Stimulated activated CD8-positive, alpha-beta memory T cell treated with anti-CD3 and anti-CD28 coated beads, Interleukin-15, amount 100 ng/mL, for 4 hours (primary cell): ENCODE measurements around the gene CDKAL1.
"Not testable (repeated sequence)": the region's sequence is repeated elsewhere in the genome, so short reads cannot be mapped to it uniquely, and the experiment has no call there.

Experiments
- DNase-seq, 2 donors: peaks; one replicate each; pipeline ENCODE4 v3.0.0-alpha.2; 2020; ENCODE audit warnings: low read depth in 2 of 2

CDKAL1 gene

GRCh38 chr6:20639161-20639560, 104.9 kb downstream of the CDKAL1 start:
- no peak for DNase-seq

DNA sequence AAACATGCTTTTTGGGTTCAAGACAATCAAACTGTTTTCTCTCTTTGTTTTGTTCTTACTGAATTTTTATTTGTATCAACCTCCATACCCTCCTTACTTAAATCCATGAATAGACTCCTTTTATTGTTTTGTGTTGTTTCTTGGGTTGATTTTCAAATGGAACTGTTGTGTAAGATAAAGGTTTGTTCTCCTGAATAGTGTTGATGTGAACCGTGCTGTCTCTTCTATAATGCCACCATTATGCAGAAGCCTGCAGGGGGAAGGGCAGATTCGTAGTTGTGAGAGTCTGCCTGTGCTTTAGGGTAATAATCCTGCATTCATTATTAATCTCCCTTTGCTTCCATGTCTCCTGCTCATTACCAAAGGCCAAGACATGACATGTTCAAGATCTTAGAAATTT, 105.9 kb downstream of the CDKAL1 start:
- DNase-seq: no peak

DNA sequence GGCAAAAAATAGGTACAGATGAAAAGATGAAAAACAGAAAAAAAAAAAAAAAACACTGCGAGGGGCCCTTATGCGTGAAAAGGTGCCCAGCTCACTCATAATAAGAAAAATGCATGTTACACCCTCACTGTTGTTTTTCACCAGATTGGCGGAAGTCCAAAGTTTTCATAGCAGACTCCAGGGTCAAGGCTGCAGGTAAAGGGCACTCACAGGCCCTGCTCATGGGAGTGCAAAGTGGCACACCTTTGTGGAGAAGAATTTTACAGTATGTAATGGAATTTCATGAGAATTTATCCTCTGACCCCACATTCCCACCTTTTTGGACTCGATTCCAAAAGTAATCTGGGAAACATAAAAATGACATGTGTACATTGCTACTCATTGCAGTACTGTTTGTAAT, 108.2 kb downstream of the CDKAL1 start:
- no peak for DNase-seq

GRCh38 chr6:20644667-20645370, 110.6 kb downstream of the CDKAL1 start:
- DNase-seq: no peak

DNA sequence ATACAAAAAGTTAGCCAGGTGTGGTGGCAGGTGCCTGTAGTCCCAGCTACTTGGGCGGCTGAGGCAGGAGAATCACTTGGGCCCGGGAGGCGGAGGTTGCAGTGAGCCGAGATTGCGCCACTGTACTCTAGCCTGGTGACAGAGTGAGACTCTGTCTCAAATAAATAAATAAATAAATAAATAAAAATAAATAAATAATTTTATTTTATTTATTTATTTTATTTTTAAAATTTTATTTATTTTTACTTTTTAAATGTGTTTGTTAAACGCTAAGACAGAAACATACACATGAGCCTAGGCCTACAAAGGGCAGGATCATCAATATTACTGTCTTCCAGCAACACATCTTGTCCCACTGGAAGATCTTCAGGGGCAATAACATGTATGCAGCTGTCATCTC, 111.3 kb downstream of the CDKAL1 start:
- DNase-seq: not testable (repeated sequence)

GRCh38 chr6:20647585-20647984, 113.3 kb downstream of the CDKAL1 start:
- DNase-seq: no peak

DNA sequence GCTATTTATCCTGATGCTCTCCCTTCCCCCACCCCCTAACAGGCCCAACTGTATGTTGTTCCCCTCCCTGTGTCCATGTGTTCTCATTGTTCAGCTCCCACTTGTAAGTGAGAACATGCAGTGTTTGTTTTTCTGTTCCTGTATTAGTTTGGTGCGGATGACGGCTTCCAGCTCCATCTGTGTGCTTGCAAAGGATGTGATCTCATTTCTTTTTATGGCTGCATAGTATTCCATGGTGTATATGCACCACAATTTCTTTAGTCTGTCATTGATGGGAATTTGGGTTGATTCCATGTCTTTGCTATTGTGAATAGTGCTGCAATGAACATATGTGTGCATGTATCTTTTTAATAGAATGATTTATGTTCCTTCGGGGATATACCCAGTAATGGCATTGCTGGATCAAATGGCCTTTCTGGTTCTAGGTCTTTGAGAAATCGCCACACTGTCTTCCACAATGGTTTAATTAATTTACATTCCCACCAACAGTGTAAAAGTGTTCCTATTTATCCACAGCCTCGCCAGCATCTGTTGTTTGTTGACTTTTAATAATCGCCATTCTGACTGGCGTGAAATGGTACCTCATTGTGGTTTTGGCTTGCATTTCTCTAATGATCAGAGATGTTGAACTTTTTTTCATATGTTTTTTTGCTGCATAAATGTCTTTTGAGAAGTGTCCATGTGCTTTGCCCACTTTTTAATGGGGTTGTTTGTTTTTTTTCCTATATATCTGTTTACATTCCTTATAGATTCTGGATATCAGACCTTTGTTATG, 115.6 kb downstream of the CDKAL1 start:
- DNase-seq: not testable (repeated sequence)

DNA sequence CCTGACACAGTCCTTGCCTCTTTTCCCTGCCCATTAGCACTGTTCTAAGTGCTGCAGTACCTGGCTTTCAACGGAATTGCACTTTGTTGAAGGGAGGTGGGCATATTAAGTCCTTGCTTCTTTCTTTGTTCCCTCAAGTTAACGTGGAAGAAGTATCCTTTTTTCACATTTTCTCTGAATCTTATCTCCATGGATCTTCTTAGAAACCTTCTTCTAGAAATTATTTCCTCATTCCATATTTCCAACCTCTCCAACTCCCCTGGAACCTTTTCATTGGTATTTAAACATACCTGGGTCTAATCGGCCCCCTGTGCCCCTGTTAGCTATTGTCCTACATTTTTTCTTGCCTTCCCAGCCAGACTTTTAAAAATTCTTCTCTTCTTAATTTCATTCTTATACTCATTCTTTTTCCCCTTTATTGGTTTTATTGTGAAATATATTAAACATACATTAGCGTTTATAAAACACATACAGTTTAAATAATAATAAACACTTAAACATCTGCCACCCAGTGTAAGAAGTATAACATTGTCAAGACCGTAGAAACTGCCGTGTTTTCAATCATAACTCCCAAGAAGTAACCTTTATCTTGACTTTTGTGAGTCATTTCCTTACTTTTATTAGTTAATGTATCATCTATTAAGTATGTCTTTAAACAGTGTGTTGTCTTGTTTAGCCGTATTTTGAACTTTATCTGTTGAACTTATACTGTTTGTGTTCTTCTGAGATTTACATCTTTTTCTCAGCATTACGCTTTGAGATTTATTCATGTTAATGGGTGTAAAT, 118.2 kb downstream of the CDKAL1 start:
- DNase-seq: no peak

- no peak for DNase-seq
Measured at GRCh38 chr6:20653085-20653479, 118.8 kb downstream of the CDKAL1 start.

DNA sequence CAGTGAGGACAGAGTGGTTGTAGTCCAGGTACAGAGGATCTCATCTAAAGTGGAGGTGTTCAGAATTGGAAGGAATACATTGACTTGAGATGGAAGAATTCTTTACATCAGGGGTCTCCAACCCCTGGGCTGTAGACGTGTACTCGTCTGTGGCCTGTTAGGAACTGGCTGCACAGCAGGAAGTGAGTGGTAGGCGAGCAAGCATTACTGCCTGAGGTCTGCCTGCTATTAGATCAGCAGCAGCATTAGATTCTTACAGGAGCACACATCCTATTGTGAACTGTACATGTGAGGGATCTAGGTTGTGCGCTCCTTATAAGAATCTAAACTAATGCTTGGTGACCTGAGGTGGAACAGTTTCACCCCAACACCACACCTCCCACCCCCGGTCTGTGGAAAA, 121.1 kb downstream of the CDKAL1 start:
- DNase-seq: no peak

DNA sequence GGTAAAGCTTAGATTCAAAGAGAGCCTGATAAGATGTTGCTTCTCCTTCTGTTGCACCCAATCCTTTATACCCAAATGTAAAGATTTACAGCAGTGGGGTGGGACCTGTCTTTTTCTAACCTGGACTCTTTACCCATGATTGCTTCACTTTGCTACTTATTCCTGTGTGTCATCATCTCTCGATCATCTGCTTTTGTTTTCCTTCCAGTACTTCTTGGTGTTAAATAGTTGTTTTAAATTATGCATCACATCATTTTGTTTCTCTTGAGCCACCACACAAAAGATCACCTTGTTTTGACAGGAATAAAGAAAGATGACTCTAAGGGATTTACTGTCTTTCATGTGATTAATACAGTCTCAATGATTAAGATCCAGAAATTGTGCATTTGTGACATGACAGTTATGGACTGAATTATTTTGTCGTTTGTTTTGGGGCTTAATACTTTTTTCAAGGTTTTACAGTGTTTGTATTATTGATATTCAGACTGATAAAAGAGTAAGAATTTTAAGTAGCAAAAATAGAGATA, 123.1 kb downstream of the CDKAL1 start:
- DNase-seq: no peak

- no peak for DNase-seq
Measured at GRCh38 chr6:20658053-20658452, 123.8 kb downstream of the CDKAL1 start.

DNA sequence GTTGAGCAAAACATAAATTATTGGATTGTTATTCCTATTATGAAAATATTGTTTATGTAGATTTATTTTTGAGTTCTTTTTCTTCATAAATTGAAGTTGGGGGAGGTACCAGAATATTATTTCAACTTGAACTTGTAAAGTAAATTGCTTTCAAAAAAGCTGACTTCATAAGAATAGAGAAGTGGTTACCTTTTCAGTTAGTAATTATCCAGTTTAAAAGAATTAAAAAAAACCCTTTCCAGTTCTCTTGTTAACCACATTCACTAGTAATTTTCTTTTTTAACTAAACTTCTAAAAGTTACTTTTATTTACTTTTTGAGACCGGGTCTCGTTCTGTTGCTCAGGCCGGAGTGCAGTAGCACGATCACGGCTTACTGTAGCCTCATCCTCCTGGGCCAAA, 124.3 kb downstream of the CDKAL1 start:
- no peak for DNase-seq

- no peak for DNase-seq
Measured at GRCh38 chr6:20660534-20660933, 126.3 kb downstream of the CDKAL1 start.

- DNase-seq: no peak
Measured at GRCh38 chr6:20661721-20662120, 127.5 kb downstream of the CDKAL1 start.

- DNase-seq: no peak
Measured at GRCh38 chr6:20664250-20664649, 130.0 kb downstream of the CDKAL1 start.

DNA sequence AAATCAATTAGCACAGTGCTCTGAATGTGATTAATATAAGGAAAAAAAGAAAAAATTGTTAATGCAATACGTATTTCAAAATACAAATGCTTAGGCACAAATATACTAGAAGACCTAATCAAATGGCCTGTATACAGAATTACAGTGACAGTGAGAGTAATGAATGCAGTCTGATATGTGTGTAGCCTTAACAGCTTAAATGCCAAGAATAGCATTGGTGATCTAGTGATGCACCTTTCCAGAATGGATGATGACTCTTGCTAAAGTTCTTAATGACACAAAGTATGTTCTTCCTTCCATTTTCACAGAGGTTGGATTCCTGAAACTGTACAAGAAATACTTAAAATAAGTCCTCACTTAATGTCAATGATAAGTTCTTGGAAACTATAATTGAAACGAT, 131.0 kb downstream of the CDKAL1 start:
- no peak for DNase-seq

- DNase-seq: no peak
Measured at GRCh38 chr6:20669571-20670314, 135.5 kb downstream of the CDKAL1 start.

GRCh38 chr6:20670750-20671149, 136.5 kb downstream of the CDKAL1 start:
- DNase-seq: no peak

- DNase-seq: no peak
Measured at GRCh38 chr6:20672038-20672437, 137.8 kb downstream of the CDKAL1 start.

DNA sequence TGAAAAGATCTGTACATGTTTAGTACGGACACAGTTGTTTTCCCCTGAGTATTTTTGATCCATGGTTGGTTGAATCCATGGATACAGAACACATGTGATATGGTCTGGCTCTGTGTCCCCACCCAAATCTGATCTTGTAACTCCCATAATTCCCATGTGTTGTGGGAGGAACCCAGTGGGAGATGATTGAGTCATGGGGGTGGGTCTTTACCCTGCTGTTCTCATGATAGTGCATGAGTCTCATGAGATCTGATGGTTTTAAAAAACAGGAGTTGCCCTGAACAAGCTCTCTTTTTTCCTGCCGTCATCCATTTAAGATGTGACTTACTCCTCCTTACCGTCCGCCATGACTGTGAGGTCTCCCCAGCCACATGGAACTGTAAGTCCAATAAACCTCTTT, 139.2 kb downstream of the CDKAL1 start:
- no peak for DNase-seq

GRCh38 chr6:20674664-20675063, 140.4 kb downstream of the CDKAL1 start:
- no peak for DNase-seq
